ENCODE results near the gene MIP. TPM values are rescaled to one million over a fixed set of nuclear protein-coding genes. Genes with fewer than 3 reads are reported as not detected.
"Not testable (repeated sequence)": the region's sequence is repeated elsewhere in the genome, so short reads cannot be mapped to it uniquely, and the experiment has no call there.

MIP gene
- total RNA-seq, 1 donor from 2014 or later = not detected

GRCh38 chr12:56468216-56469006 lies 14.0 kb upstream of the MIP start, which contains the start of gene SPRYD4:
Gene SPRYD4, plus strand, starts transcription at chr12:56468578. Its CDS starts 14 bp downstream, at chr12:56468592.
- intact Hi-C loops (cut with micrococcal nuclease) = loop anchor here (1.0 to 5.0 kb wide), 21 partner anchors 19 to 726 kb away; partner anchors contain the start of genes CS, ESYT1, GDF11 and GLS2

GRCh38 chr12:56462565-56462964 lies 8.1 kb upstream of the MIP start:
- intact Hi-C loops (cut with micrococcal nuclease) = no loop called here

- intact Hi-C loops (cut with micrococcal nuclease) = no loop called here
Measured at GRCh38 chr12:56461235-56462159, 7.0 kb upstream of the MIP start.

GRCh38 chr12:56457817-56458216 lies 3.4 kb upstream of the MIP start:
- intact Hi-C loops (cut with micrococcal nuclease) = no loop called here

GRCh38 chr12:56451147-56451546 lies 3.3 kb downstream of the MIP start:
- intact Hi-C loops (cut with micrococcal nuclease) = no loop called here

GRCh38 chr12:56450241-56450640 lies 4.2 kb downstream of the MIP start:
- intact Hi-C loops (cut with micrococcal nuclease) = no loop called here

- intact Hi-C loops (cut with micrococcal nuclease) = loop anchor here (1.0 to 5.0 kb wide), 16 partner anchors 15 to 638 kb away; partner anchors contain the start of genes CS, NAB2, NABP2 and PA2G4
Measured at GRCh38 chr12:56449622-56449984, 4.9 kb downstream of the MIP start.

GRCh38 chr12:56448860-56449621 lies 5.4 kb downstream of the MIP start, which contains the start of gene TIMELESS:
Gene TIMELESS, minus strand, starts transcription at chr12:56449426. Its CDS starts 15,256 bp downstream, at chr12:56434170.
- intact Hi-C loops (cut with micrococcal nuclease) = loop anchor here (1.0 to 5.0 kb wide), 16 partner anchors 15 to 638 kb away; partner anchors contain the start of genes CS, NAB2, NABP2 and PA2G4

GRCh38 chr12:56443208-56443607 lies 11.2 kb downstream of the MIP start:
- intact Hi-C loops (cut with micrococcal nuclease) = not testable (repeated sequence)

GRCh38 chr12:56437430-56438176 lies 16.9 kb downstream of the MIP start:
- intact Hi-C loops (cut with micrococcal nuclease) = no loop called here

GRCh38 chr12:56434828-56435227 lies 19.6 kb downstream of the MIP start:
- intact Hi-C loops (cut with micrococcal nuclease) = no loop called here

- intact Hi-C loops (cut with micrococcal nuclease) = no loop called here
Measured at GRCh38 chr12:56431850-56432249, 22.6 kb downstream of the MIP start.

- intact Hi-C loops (cut with micrococcal nuclease) = no loop called here
Measured at GRCh38 chr12:56431288-56431687, 23.2 kb downstream of the MIP start.

GRCh38 chr12:56425940-56426438 lies 28.5 kb downstream of the MIP start:
- intact Hi-C loops (cut with micrococcal nuclease) = no loop called here

- intact Hi-C loops (cut with micrococcal nuclease) = no loop called here
Measured at GRCh38 chr12:56425193-56425592, 29.3 kb downstream of the MIP start.

GRCh38 chr12:56420411-56420810 lies 34.0 kb downstream of the MIP start:
- intact Hi-C loops (cut with micrococcal nuclease) = no loop called here

GRCh38 chr12:56417739-56418138 lies 36.7 kb downstream of the MIP start:
- intact Hi-C loops (cut with micrococcal nuclease) = no loop called here

GRCh38 chr12:56414401-56414800 lies 40.1 kb downstream of the MIP start:
- intact Hi-C loops (cut with micrococcal nuclease) = no loop called here

- intact Hi-C loops (cut with micrococcal nuclease) = no loop called here
Measured at GRCh38 chr12:56413392-56413791, 41.1 kb downstream of the MIP start.
